ENCODE results near the gene CYP19A1. TPM values are rescaled to one million over a fixed set of nuclear protein-coding genes. Genes with fewer than 3 reads are reported as not detected.

CYP19A1 gene
- total RNA-seq, 1 experiment from 2014 or later = 0.94 TPM

DNA sequence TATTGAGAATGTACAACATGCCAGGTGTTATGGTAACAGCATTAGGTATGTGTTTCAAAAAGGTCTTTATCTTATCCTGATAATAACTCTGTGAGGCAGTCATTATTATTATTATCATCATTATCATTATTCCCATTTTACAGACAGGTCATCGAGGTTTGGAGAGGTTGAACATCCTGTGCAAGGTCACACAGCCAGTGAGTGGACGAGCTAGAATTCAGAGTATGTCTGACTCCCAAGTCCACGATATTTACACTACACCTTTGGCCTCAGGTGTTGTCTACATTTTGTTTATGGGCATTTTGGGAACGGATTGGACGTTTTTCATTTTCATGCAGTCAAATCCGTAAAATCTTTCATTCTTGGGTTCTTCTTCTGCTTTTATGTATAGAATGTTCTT, 27.0 kb upstream of the CYP19A1 start:
- ChIA-PET POLR2A (ENCODE audit: unreplicated experiment) (no interaction called here), CTCF (no interaction called here)
- no peaks in the 10 kb centered on the region for H3K27me3 ChIP-seq (ENCODE audit: insufficient read depth, low read depth)
- no peaks in the 10 kb centered on the region for H3F3A ChIP-seq (ENCODE audit: insufficient read depth, low read depth)
- no peaks in the 10 kb centered on the region for H4K20me1 ChIP-seq (ENCODE audit: insufficient read depth)
- no peaks in the 10 kb centered on the region for H3K79me2 ChIP-seq (ENCODE audit: low read depth)
- no peak overlapping the region for H3K27ac ChIP-seq
- no peaks in the 10 kb centered on the region for H3K9me3 ChIP-seq (ENCODE audit: insufficient read depth, low read depth)
- no peak overlapping the region for H3K4me2 ChIP-seq
- H3K36me3 ChIP-seq (ENCODE audit: low read depth) = no peaks in the 10 kb centered on the region
- intact Hi-C loops (cut with micrococcal nuclease; ENCODE audit: unreplicated experiment) = no loop called here
- DNase-seq = no peak
- H3K4me3 ChIP-seq = no peak overlapping the region
- TF ChIP-seq, protein P1, sequence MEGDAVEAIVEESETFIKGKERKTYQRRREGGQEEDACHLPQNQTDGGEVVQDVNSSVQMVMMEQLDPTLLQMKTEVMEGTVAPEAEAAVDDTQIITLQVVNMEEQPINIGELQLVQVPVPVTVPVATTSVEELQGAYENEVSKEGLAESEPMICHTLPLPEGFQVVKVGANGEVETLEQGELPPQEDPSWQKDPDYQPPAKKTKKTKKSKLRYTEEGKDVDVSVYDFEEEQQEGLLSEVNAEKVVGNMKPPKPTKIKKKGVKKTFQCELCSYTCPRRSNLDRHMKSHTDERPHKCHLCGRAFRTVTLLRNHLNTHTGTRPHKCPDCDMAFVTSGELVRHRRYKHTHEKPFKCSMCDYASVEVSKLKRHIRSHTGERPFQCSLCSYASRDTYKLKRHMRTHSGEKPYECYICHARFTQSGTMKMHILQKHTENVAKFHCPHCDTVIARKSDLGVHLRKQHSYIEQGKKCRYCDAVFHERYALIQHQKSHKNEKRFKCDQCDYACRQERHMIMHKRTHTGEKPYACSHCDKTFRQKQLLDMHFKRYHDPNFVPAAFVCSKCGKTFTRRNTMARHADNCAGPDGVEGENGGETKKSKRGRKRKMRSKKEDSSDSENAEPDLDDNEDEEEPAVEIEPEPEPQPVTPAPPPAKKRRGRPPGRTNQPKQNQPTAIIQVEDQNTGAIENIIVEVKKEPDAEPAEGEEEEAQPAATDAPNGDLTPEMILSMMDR (conservative IDR thresholded peaks at IDR 0.05) = no peak
- no peak for TF ChIP-seq EZH2 (IDR thresholded peaks at IDR 0.05; ENCODE audit: low read depth)
- peaks cover 10% of the 10 kb centered on the region for H3K4me1 ChIP-seq (replicated peaks; ENCODE audit: insufficient read depth)
- no peak overlapping the region for H2AFZ ChIP-seq
- BruUV-seq (replicated peaks) = no TSS peak
- H3K9me2 ChIP-seq (ENCODE audit: insufficient read depth) = no peaks in the 10 kb centered on the region

DNA sequence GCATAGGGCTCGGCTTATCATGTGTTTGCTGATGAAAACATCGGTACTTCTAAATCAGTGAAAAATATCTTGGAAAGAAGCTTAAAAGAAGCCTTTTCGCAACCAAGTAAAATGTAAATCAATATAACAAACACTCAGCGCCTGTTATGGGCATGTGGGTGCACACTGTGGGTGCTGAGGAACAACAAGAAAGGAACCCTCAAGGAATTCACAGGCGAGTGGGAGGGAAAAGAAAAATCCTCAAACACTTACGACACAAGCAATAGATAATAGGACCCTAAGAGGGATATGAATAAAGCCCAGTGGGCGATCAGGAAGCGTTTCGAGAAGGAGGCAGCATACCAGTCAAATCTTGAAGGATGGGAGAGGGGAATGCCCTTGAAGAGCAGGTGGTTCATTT, 25.0 kb upstream of the CYP19A1 start:
- POLR2A ChIA-PET (ENCODE audit: unreplicated experiment) = no interaction called here
- DNase-seq = no peak
- no peaks in the 10 kb centered on the region for H3K4me1 ChIP-seq (replicated peaks; ENCODE audit: insufficient read depth)
- no peak overlapping the region for H3K4me2 ChIP-seq
- H4K20me1 ChIP-seq (ENCODE audit: insufficient read depth) = no peaks in the 10 kb centered on the region
- no peaks in the 10 kb centered on the region for H3K36me3 ChIP-seq (ENCODE audit: low read depth)
- H2AFZ ChIP-seq = no peak overlapping the region
- BruUV-seq (replicated peaks) = no TSS peak
- TF ChIP-seq, protein P1 (conservative IDR thresholded peaks at IDR 0.05) = no peak
- no peak for TF ChIP-seq EZH2 (IDR thresholded peaks at IDR 0.05; ENCODE audit: low read depth)
- intact Hi-C loops (cut with micrococcal nuclease; ENCODE audit: unreplicated experiment) = no loop called here
- no peaks in the 10 kb centered on the region for H3K27me3 ChIP-seq (ENCODE audit: insufficient read depth, low read depth)
- H3F3A ChIP-seq (ENCODE audit: insufficient read depth, low read depth) = no peaks in the 10 kb centered on the region
- H3K79me2 ChIP-seq (ENCODE audit: low read depth) = no peaks in the 10 kb centered on the region
- CTCF ChIA-PET = no interaction called here
- H3K27ac ChIP-seq = no peak overlapping the region
- H3K9me3 ChIP-seq (ENCODE audit: insufficient read depth, low read depth) = no peaks in the 10 kb centered on the region
- H3K9me2 ChIP-seq (ENCODE audit: insufficient read depth) = no peaks in the 10 kb centered on the region
- no peak overlapping the region for H3K4me3 ChIP-seq

DNA sequence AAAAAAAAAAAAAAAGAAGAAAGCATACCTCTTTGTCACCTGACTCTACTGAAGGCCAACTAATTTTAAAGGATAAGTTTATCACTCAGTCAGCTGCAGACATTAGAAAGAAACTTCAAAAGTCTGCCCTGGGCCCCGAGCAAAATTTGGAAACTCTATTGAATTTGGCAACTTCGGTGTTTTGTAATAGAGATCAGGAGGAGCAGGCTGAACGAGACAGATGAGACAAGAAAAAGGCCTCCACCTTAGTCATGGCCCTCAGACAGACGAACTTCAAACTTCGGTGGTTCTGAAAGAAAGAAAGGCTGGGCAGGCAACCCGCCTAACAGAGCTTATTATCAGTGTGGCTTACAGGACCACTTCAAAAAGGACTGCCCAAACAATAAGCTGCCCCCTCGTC, 21.6 kb upstream of the CYP19A1 start:
- POLR2A ChIA-PET (ENCODE audit: unreplicated experiment) = no interaction called here
- Histone ChIP-seq H3K9me3 (ENCODE audit: insufficient read depth, low read depth) (no peaks in the 10 kb centered on the region), H3K4me2 (no peak overlapping the region), H3K27me3 (ENCODE audit: insufficient read depth, low read depth) (no peaks in the 10 kb centered on the region), H3F3A (ENCODE audit: insufficient read depth, low read depth) (no peaks in the 10 kb centered on the region), H3K27ac (no peak overlapping the region), H3K4me3 (no peak overlapping the region), H2AFZ (no peak overlapping the region), H3K79me2 (ENCODE audit: low read depth) (no peaks in the 10 kb centered on the region), H3K9me2 (ENCODE audit: insufficient read depth) (no peaks in the 10 kb centered on the region), H4K20me1 (ENCODE audit: insufficient read depth) (no peaks in the 10 kb centered on the region), H3K36me3 (ENCODE audit: low read depth) (no peaks in the 10 kb centered on the region), H3K4me1 (replicated peaks; ENCODE audit: insufficient read depth) (no peaks in the 10 kb centered on the region)
- no peak for TF ChIP-seq EZH2 (IDR thresholded peaks at IDR 0.05; ENCODE audit: low read depth)
- no peak for DNase-seq
- intact Hi-C loops (cut with micrococcal nuclease; ENCODE audit: unreplicated experiment) = no loop called here
- no TSS peak for BruUV-seq (replicated peaks)
- CTCF ChIA-PET = no interaction called here

DNA sequence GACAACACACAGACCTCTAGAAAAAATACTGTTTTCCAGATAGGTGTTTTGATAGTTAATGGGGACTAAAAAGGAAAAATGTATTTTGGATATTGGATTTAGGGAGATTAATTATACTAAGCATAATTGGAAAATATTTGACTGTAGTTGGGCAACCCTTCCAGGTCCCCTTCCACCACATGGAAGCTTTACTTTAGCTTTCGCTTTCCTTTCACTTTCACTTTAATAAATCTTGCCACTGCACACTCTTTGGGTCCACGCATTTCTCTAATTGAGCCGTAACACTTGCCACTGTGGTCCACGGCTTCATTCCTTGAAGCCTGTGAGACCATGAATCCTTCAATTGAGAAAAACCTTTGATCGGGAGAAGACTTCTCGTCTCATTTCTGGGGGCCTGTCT, 18.6 kb upstream of the CYP19A1 start:
- H3F3A ChIP-seq (ENCODE audit: insufficient read depth, low read depth) = no peaks in the 10 kb centered on the region
- H3K9me2 ChIP-seq (ENCODE audit: insufficient read depth) = no peaks in the 10 kb centered on the region
- H3K9me3 ChIP-seq (ENCODE audit: insufficient read depth, low read depth) = no peaks in the 10 kb centered on the region
- no peaks in the 10 kb centered on the region for H3K79me2 ChIP-seq (ENCODE audit: low read depth)
- CTCF ChIA-PET = no interaction called here
- H3K4me2 ChIP-seq = no peak overlapping the region
- no peak for DNase-seq
- H3K4me1 ChIP-seq (replicated peaks; ENCODE audit: insufficient read depth) = no peaks in the 10 kb centered on the region
- H4K20me1 ChIP-seq (ENCODE audit: insufficient read depth) = no peaks in the 10 kb centered on the region
- H2AFZ ChIP-seq = no peak overlapping the region
- no peaks in the 10 kb centered on the region for H3K36me3 ChIP-seq (ENCODE audit: low read depth)
- no peak for TF ChIP-seq EZH2 (IDR thresholded peaks at IDR 0.05; ENCODE audit: low read depth)
- TF ChIP-seq, protein P1 (conservative IDR thresholded peaks at IDR 0.05) = no peak
- H3K27me3 ChIP-seq (ENCODE audit: insufficient read depth, low read depth) = no peaks in the 10 kb centered on the region
- BruUV-seq (replicated peaks) = no TSS peak
- H3K27ac ChIP-seq = no peak overlapping the region
- no peak overlapping the region for H3K4me3 ChIP-seq
- intact Hi-C loops (cut with micrococcal nuclease; ENCODE audit: unreplicated experiment) = no loop called here
- POLR2A ChIA-PET (ENCODE audit: unreplicated experiment) = no interaction called here

Measured in PC-9 (cell line).